HG03066 (cell line): ENCODE data around the gene TBCD.

ENCODE experiments used
- ATAC-seq: cut with Tn5 transposase; IDR thresholded peaks from one replicate; pipeline ENCODE4 v1.9.1; 2021; ENCODE audit warnings: low read depth; ENCODE audit not compliant: unreplicated experiment

TBCD gene

DNA sequence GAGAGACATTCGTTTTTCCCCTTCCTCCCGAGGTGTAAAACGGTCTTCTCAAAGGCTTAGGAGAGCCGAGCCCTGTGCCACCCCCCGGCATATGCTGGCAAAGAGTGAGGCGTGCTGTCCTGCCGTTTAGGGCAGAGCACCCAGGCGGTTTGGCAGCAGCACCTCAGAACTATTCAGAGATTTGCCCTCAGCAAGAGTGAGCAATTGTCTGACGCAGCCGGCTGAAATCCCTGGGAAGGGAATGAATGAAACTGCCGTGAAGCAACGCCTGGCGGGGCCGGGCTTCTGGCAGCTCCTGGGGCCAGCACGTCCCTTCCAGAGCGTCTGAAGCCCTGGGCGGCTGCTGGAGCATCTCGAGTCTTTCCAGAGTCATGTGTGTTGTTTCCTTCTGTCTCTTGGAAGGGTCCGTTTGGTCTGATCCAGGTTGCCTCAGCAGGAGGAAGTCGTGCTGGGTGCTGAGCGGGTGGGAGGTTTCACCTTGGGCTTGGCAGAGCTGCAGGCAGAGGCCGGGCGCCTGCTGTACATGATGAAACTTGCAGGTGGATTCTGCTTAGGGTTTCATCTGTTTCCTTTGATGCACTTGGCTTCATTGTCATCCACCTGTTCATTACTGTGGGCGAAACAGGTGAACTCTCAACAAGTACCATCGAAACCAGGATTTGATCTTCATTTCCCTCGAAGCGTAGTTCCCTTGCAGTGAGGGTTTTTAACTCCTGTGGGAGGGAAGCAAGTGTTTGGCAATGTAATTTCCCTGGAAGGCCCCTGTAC is 35.4 kb downstream of the TBCD start:
- no peak for ATAC-seq

DNA sequence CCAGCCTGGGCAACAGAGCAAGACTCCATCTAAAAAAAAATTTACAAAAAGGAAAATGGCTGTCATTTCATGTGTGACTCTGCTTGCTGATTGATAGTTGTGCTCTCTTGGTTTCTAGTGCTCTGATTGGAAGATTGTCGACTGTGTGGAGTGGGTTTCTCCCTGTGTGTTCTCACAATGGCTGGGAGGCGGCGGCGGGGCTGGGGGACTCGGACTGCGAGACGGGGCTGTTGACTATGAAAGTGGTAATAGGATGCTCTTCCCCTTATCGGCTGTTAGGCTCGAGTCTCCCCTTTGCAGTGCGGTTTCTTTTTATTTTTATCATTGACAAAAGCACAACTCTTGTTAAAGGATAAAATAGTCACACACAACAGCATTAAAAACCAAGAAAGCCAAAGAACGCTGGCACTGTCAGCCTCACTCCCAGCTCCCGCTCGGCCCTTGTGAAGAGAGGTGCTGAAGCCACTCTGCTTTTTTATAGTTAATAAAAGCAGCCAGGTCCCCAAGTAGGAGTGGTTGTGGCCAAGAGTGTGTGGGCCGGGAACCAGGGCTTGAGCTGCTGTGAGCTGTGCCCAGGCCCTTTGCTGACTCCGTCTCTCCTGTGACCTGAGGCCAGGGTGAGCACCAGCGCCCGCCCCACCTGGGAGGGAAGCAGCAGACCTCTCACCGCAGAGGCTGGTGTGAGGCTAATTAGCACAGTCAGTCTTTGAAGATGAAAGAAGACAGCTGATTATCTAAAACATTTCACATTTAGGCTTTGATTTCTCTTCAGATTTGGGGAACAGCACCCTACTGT is 36.5 kb downstream of the TBCD start:
- no peak for ATAC-seq

DNA sequence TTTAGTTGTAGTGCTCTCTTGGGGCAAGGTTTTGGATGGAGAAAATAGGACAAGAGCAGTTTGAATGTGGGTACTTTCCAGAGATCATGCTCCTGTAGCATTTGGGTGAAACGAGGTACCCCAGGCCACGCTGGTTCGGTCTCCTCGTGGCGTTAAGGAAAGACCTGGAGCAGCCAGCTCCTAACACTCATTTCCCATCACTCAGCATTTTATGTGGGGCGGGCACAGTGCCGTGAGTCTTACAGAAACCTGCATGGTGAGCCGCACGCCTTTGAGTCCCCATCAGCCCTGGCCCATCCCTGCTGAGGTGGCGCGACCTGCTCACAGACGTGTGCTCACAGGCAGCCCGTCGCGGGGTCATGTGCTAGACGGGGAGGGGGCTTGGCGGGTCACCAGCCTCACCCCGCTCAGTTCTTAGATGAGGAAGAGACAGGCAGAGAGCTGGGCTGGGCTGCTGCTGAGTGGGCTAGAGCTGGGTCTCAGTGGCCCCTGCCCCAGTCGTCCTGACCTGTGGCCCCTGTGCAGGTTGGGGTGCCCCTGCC is 37.3 kb downstream of the TBCD start:
- ATAC-seq = no peak

DNA sequence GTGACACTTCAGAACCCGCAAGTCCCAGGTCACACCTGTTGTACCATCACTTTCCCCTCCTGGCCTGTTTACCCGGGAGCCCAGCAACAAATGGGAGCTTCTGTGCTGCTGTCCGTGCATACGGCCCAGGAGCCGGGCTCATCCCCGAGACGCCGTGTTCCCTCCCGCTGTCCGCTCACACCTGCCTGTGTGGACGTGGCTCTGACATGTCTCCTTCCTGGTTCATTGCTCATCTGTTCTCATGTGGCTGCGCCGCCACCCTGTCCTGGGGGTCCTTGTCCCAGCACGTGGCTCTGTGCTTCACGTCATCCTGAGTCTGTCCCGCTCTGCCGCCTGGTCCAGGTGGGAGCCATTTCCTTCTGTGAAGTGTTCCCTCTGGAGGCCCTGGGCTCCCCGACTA is 37.9 kb downstream of the TBCD start:
- ATAC-seq = no peak

DNA sequence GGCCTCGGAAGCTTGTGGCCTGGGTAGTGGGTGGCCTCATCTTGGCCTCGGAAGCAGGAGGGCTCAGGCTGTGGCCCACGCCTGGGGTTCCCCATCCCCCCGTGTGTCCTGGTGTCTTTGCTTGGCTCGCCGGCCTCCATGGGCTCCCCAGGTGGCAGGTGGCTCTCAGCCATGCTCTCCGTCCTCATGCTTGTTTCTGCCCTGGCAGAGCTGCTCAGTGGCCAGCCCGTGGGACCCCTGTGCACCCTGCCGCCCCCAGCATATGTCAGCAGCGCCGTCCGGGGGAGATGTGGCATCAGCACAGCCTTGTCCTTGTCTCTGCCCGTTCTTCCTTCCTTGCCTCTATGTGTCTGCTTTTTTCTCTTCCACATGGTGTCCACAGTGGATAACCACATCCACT is 38.5 kb downstream of the TBCD start:
- ATAC-seq = no peak

GRCh38 chr17:82791532-82791931 is 39.7 kb downstream of the TBCD start:
- ATAC-seq = no peak

- no peak for ATAC-seq
Measured at GRCh38 chr17:82793974-82794630, 42.2 kb downstream of the TBCD start.

DNA sequence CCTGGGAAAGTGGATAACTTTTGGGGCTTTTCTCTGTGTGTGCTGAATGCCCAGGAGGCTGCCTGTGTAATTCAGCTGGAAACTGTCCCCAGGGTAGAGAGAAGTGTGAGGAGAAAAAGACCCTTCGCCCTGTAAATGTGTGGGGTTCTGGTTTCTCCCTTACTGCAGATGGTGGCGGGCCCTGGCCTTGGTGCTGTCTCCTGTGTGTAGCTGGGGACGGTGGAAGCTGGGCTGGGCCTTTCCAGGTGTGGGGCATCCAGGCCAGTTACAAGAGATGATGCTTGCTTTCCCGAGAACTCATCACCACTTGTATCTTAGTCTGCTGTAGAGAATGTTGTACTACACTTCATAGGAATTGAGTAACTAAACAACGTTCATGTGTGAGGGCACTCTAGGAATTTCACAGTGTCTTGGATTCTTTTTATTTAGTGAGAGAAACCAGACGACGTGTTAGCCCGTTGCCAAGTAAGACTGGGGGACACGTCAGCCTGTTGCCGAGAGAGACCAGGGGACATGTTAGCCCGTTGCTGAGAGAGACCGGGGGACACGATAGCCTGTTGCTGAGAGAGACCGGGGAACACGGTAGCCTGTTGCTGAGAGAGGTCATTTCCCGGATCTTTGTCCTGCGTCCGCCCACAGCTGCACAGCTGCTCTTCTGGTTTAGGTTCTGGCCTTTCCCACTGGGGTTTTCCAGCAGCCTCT is 43.1 kb downstream of the TBCD start:
- ATAC-seq = no peak

- ATAC-seq = no peak
Measured at GRCh38 chr17:82795615-82796014, 43.8 kb downstream of the TBCD start.

GRCh38 chr17:82797061-82797460 is 45.2 kb downstream of the TBCD start:
- ATAC-seq = no peak

DNA sequence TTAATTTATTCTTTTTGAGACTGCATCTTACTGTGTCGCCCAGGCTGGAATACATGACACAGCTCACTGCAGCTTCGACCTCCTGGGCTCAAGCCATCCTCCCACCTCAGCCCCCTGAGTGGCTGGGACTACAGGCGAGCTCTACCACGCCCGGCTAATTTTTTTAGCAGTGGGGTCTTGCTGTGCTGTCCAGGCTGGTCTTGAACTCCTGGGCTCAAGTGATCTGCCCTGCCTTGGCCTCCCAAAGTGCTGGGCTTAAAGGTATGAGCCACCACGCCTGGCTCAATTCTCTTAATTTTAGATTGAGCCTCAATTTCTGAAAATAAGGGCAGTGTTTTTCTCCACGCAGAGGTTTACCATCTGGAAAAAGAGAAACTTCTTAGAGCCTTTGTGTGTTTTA is 46.9 kb downstream of the TBCD start:
- no peak for ATAC-seq

DNA sequence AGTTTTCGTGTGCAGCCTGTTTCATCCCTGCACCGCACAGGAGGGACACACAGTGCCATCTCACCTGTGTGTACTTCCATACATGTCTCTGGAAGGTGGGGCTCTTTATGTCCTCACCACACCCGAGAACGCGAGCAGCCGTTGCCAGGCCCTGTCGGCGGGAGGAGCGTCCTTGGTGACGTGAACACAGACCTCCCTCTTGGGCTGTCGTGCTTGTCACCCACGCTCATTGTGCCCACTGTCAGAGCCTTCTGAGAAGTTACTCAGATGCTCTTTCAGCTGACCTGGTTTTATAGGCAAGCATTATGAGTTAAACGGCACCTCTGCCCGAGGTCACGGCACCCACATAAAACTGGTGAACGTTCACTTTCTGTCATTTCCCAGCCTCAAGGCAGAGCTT is 47.7 kb downstream of the TBCD start:
- no peak for ATAC-seq

GRCh38 chr17:82800885-82801284 is 49.0 kb downstream of the TBCD start:
- no peak for ATAC-seq

GRCh38 chr17:82801377-82801970 is 49.6 kb downstream of the TBCD start:
- no peak for ATAC-seq

DNA sequence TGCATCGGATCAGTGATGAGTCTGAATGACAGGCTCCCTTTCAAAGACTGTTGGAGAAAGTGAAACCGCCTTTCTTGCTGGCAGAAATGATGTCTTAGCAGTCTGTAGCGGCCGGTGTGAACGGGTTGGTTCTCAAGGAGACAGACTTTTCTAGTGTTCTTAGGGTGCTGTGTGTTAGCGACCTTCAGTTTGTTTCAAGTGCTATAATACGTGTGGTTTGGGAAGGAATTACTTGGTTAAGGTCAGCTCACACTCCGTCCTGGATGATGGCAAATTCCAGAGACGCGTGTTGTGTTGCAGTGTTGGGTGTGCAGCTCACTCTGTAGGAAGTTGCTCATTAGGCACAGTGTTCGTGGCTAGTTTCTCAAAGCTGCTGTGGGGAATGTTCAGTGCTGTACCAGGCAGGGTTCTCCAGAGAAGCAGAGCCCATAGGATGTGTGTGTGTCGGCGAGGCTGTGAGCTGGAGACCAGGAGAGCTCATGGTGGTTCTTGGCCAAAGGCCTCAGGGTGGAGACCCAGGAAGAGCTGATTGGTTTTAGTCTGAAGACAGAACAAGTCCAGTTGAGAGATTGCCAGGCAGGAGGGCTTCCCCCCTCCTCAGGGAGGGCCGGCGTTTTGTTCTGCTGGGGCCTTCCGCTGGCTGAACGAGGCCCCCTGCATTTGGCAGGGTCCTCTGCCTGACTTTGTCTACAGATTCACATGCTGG is 50.4 kb downstream of the TBCD start:
- ATAC-seq = no peak

- ATAC-seq = no peak
Measured at GRCh38 chr17:82803185-82803584, 51.3 kb downstream of the TBCD start.

GRCh38 chr17:82803606-82804005 is 51.7 kb downstream of the TBCD start:
- ATAC-seq = no peak

- ATAC-seq = no peak
Measured at GRCh38 chr17:82804442-82805191, 52.8 kb downstream of the TBCD start.

- ATAC-seq = no peak
Measured at GRCh38 chr17:82805254-82805653, 53.4 kb downstream of the TBCD start.
